ENCODE data around the gene TMEM244. TPM values are rescaled to one million over a fixed set of nuclear protein-coding genes. Genes with fewer than 3 reads are reported as not detected.
"Not testable (repeated sequence)": the region's sequence is repeated elsewhere in the genome, so short reads cannot be mapped to it uniquely, and the experiment has no call there.

TMEM244 gene
- total and polyA plus RNA-seq, 9 donors = not detected

DNA sequence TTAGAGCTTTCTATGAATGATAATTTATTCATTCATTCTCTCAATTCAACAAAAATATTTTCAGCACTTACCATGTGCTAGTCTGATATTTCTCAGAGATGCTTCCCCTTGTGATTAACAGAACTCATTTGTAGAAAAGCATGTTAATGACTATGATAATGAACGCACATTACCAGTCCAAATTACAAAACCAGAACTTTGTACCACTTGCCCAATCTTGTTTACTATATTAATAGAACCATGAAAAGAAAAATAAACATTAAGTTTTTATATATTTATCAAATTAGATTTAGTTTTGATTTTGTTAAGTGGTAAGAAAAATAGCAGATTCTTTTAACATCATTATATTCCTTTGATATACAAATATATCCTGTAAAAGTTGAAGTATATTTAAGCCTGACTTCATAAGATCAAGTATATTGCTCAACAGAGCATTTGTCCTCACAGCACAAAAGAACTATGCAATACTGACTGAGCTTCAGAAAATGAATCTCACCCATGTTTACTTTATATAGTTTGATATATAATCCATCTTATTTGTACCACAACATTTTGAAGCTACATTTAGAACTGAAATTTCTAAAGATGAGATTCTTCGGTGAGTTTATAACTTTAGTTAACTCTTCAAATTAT lies 48.9 kb downstream of the TMEM244 start:
- H3K4me1 ChIP-seq (ENCODE audit: insufficient read depth) = no peaks in the 10 kb centered on the region
- H3K27me3 ChIP-seq = peaks cover 3% of the 10 kb centered on the region
- no peak overlapping the region for H3K4me3 ChIP-seq
- intact Hi-C loops (cut with DNase I) = no loop called here
- H3K27ac ChIP-seq = no peak overlapping the region
- 79 to 90% (median 85%) methylated on average over 2 of the region's 2 CpGs for WGBS, 3 donors
- H3K36me3 ChIP-seq = no peaks in the 10 kb centered on the region
- TF ChIP-seq EP300 (IDR thresholded peaks at IDR 0.05) (no peak), POLR2A (IDR thresholded peaks at IDR 0.05) (no peak)
- TF ChIP-seq, protein P1, sequence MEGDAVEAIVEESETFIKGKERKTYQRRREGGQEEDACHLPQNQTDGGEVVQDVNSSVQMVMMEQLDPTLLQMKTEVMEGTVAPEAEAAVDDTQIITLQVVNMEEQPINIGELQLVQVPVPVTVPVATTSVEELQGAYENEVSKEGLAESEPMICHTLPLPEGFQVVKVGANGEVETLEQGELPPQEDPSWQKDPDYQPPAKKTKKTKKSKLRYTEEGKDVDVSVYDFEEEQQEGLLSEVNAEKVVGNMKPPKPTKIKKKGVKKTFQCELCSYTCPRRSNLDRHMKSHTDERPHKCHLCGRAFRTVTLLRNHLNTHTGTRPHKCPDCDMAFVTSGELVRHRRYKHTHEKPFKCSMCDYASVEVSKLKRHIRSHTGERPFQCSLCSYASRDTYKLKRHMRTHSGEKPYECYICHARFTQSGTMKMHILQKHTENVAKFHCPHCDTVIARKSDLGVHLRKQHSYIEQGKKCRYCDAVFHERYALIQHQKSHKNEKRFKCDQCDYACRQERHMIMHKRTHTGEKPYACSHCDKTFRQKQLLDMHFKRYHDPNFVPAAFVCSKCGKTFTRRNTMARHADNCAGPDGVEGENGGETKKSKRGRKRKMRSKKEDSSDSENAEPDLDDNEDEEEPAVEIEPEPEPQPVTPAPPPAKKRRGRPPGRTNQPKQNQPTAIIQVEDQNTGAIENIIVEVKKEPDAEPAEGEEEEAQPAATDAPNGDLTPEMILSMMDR (IDR thresholded peaks at IDR 0.05) = no peak
- DNase-seq = no peak
- H3K9me3 ChIP-seq = no peaks in the 10 kb centered on the region

DNA sequence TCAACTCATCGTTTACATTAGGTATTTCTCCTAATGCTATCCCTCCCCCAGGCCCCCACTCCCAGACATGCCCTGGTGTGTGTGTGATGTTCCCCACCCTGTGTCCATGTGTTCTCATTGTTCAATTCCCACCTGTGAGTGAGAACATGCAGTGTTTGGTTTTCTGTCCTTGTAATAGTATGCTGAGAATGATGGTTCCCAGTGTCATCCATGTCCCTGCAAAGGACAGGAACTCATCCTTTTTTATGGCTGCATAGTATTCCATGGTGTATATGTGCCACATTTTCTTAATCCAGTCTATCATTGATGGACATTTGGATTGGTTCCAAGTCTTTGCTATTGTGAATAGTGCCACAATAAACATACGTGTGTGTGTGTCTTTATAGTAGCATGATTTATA lies 54.0 kb downstream of the TMEM244 start:
- WGBS, 3 donors = 83 to 91% (median 87%) methylated on average over 2 of the region's 2 CpGs
- H3K27ac ChIP-seq; DNase-seq; intact Hi-C loops (cut with DNase I); H3K4me3 ChIP-seq; H3K27me3 ChIP-seq; H3K36me3 ChIP-seq; H3K4me1 ChIP-seq (ENCODE audit: insufficient read depth); H3K9me3 ChIP-seq: not testable (repeated sequence)

DNA sequence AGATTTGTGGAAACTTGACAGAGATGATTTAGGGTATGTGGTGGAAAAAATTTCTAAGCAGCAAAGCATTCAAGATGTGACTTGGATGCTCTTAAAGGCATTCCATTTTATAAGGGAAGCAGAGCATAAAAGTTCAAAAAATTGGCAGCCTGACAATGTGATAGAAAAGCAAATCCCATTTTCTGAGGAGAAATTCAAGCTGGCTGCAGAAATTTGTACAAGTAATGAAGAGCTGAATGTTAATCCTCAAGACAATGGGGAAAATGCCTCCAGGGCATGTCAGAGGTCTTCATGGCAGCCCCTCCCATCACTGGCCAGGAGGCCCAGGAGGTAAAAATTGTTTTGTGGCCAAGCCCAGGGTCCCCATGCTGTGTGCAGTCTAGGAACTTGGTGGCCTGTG lies 58.2 kb downstream of the TMEM244 start:
- intact Hi-C loops (cut with DNase I); H3K4me1 ChIP-seq (ENCODE audit: insufficient read depth); H3K9me3 ChIP-seq; H3K4me3 ChIP-seq; DNase-seq; H3K27me3 ChIP-seq; H3K36me3 ChIP-seq; H3K27ac ChIP-seq: not testable (repeated sequence)

DNA sequence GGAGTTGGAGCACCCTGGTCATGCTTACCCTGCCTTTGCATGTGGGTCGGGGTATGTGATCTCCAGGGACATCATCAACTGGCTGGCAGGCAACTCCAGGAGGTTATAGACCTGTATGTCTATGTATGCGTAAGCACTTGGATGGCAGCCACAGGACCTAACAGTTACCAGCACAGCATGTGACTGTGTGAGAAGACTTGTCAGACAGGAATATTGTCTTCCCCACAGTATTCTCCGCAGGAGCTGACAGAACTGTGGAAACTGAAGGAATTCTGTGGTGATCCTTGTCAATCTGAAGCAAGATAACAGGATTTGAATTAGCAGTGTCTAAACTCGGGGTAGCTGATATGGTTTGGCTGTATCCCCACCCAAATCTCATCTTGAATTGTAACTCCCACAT lies 59.2 kb downstream of the TMEM244 start:
- intact Hi-C loops (cut with DNase I) = no loop called here
- 75 to 85% (median 80%) methylated on average over 4 of the region's 4 CpGs for WGBS, 3 donors
- DNase-seq = no peak

DNA sequence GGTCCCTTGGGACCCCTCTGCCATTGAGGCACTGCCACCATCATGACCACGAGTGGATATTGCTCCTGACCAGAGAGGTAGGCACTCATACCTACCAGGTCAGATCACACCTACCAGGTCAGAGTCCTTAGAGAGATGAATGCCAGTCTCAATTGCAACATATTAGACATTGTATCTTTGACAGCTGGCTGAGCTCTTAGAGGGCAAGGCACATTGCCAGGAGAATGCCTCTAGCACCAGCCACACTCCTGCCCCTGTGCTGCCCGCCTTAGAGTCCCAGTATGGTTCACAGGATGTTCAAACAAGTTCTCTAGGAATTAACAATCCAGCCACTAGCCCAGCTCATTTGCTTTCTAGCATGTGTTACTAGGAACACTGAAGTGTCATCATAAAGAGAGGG lies 65.9 kb downstream of the TMEM244 start:
- WGBS, 3 donors = 69 to 87% (median 71%) methylated on average over 2 of the region's 2 CpGs
- no peaks in the 10 kb centered on the region for H3K4me1 ChIP-seq (ENCODE audit: insufficient read depth)
- H3K36me3 ChIP-seq = no peaks in the 10 kb centered on the region
- no peaks in the 10 kb centered on the region for H3K9me3 ChIP-seq
- no peak for DNase-seq
- intact Hi-C loops (cut with DNase I) = no loop called here
- no peak overlapping the region for H3K4me3 ChIP-seq
- no peaks in the 10 kb centered on the region for H3K27me3 ChIP-seq
- H3K27ac ChIP-seq = no peak overlapping the region
- TF ChIP-seq POLR2A (IDR thresholded peaks at IDR 0.05) = no peak
- TF ChIP-seq, protein P1 (IDR thresholded peaks at IDR 0.05) = no peak
- TF ChIP-seq EP300 (IDR thresholded peaks at IDR 0.05) = no peak

More for the DNA sequence above, 59.2 kb downstream of the TMEM244 start:
- no peak overlapping the region for H3K4me3 ChIP-seq
- TF ChIP-seq POLR2A (IDR thresholded peaks at IDR 0.05) (no peak), EP300 (IDR thresholded peaks at IDR 0.05) (no peak)
- TF ChIP-seq, protein P1 (IDR thresholded peaks at IDR 0.05) = no peak
- no peaks in the 10 kb centered on the region for H3K36me3 ChIP-seq
- no peak overlapping the region for H3K27ac ChIP-seq
- H3K27me3 ChIP-seq = no peaks in the 10 kb centered on the region
- no peaks in the 10 kb centered on the region for H3K9me3 ChIP-seq
- H3K4me1 ChIP-seq (ENCODE audit: insufficient read depth) = no peaks in the 10 kb centered on the region

Data from ovary (tissue), 9 donors.